GM12878 (cell line): Measurements from ENCODE around the gene P2RX2. TPM values are rescaled to one million over a fixed set of nuclear protein-coding genes. Genes with fewer than 3 reads are reported as not detected.
A peak's percentile ranks its signal among the peaks of the same experiment; 100 is the strongest.

Experiments used
- ATAC-seq: fragments of 200-7000 bp; cut with Tn5 transposase; 3 replicates; pipeline ENCODE4 v1.9.1; 2020; ENCODE audit warnings: mild to moderate bottlenecking, moderate library complexity
- BruUV-seq: library from RNA; stranded (reverse); fragments of 400-500 nt; replicated peaks from 2 replicates; lab custom pipeline; 2021; lab: Mats Ljungman, UMichigan
- CTCF ChIA-PET: fragments of 300-600 bp; sonication (Branson Sonifier 250); formaldehyde crosslinking; extraction: SDS; loops from one replicate; lab custom pipeline; 2021; ENCODE audit warnings: inconsistent platforms; lab: Yijun Ruan, JAX
- POLR2A ChIA-PET: fragments of 350-600 bp; formaldehyde crosslinking; extraction: SDS; loops from one replicate; lab custom pipeline; 2021; ENCODE audit warnings: inconsistent platforms; lab: Charles Lee
- RAD21 ChIA-PET: fragments of 300-600 bp; sonication (Branson Sonifier 250); formaldehyde crosslinking; loops from one replicate; lab custom pipeline; 2023; ENCODE audit warnings: antibody characterized with exemption; ENCODE audit not compliant: unreplicated experiment; lab: Charles Lee
- SMC1A ChIA-PET: fragments of 300-600 bp; sonication (Branson Sonifier 250); formaldehyde crosslinking; loops from one replicate; lab custom pipeline; 2023; ENCODE audit not compliant: unreplicated experiment, uncharacterized antibody; lab: Charles Lee
- DNase-seq: peaks from one replicate; pipeline ENCODE4 v3.0.0-alpha.2; 2011; ENCODE audit warnings: low read depth, low spot score
- FAIRE-seq: peaks from 3 replicates; lab custom pipeline; 2011; peaks lifted over from hg19 to GRCh38; lab: Jason Lieb, UNC
- H2AFZ ChIP-seq: 2 replicates; pipeline ENCODE4 v1.6.0; 2011; ENCODE audit warnings: low read depth, low read length, control low read depth; ENCODE audit not compliant: control insufficient read depth
- H3K27ac ChIP-seq: 2 replicates; pipeline ENCODE4 v1.5.1; 2011; ENCODE audit warnings: control low read depth; ENCODE audit not compliant: control insufficient read depth, insufficient read depth
- H3K27me3 ChIP-seq, 2 experiments: replicated peaks in 1 of 2; 2 replicates each; pipeline versions ENCODE4 v1.6.0 to v1.6.1; 2011; ENCODE audit warnings: low read length in 1 of 2; ENCODE audit not compliant: control insufficient read depth in 2 of 2, insufficient read depth in 2 of 2
- H3K36me3 ChIP-seq, 2 experiments: 2 replicates each; pipeline ENCODE4 v1.5.1; 2011; ENCODE audit warnings: low read length in 1 of 2; ENCODE audit not compliant: control insufficient read depth in 2 of 2, insufficient read depth in 2 of 2
- H3K4me1 ChIP-seq: 2 replicates; pipeline ENCODE4 v1.6.1; 2011; ENCODE audit warnings: mild to moderate bottlenecking, low read length, moderate library complexity, mixed read lengths; ENCODE audit not compliant: control insufficient read depth, insufficient read depth
- H3K4me2 ChIP-seq: 2 replicates; pipeline ENCODE4 v1.6.0; 2011; ENCODE audit warnings: control low read depth; ENCODE audit not compliant: control insufficient read depth, insufficient read depth
- H3K4me3 ChIP-seq: fragments of 200-600 bp; sonication (generic); 2 replicates; pipeline ENCODE4 v1.5.1; 2016
- H3K79me2 ChIP-seq: 2 replicates; pipeline ENCODE4 v1.6.0; 2011; ENCODE audit warnings: low read length; ENCODE audit not compliant: control insufficient read depth, insufficient read depth
- H3K9ac ChIP-seq: 2 replicates; pipeline ENCODE4 v1.8.0; 2011; ENCODE audit warnings: low read length, control low read depth, mixed read lengths; ENCODE audit not compliant: control insufficient read depth, insufficient read depth
- H3K9me3 ChIP-seq: replicated peaks from 3 replicates; pipeline ENCODE4 v1.5.1; 2011; ENCODE audit warnings: mild to moderate bottlenecking, low read length; ENCODE audit not compliant: control insufficient read depth, insufficient read depth
- H4K20me1 ChIP-seq: 2 replicates; pipeline ENCODE4 v1.6.0; 2011; ENCODE audit not compliant: control insufficient read depth, insufficient read depth
- BHLHE40 ChIP-seq, 2 experiments: fragments of 450-650 bp in 1 of 2; IDR thresholded peaks; 2 replicates each; pipeline ENCODE4 v1.6.1; 2011 to 2017; ENCODE audit warnings: low read depth in 2 of 2, borderline replicate concordance in 1 of 2, improper control_type of control experiment in 1 of 2, low read length in 1 of 2, mild to moderate bottlenecking in 1 of 2
- CEBPB ChIP-seq, 2 experiments: fragments of 150-350 bp in 1 of 2; IDR thresholded peaks; 2 replicates each; pipeline ENCODE4 v1.6.1; 2012 to 2014; ENCODE audit warnings: low read depth in 2 of 2, low read length in 2 of 2, borderline replicate concordance in 1 of 2, inconsistent platforms in 1 of 2
- CTCF ChIP-seq, 3 experiments: IDR thresholded peaks in 2 of 3; conservative IDR thresholded peaks in 1 of 3; 2 replicates each; pipeline ENCODE4 v1.5.1; 2011; ENCODE audit warnings: low read depth in 3 of 3, low read length in 3 of 3, mild to moderate bottlenecking in 3 of 3, control low read depth in 2 of 3, moderate library complexity in 2 of 3, inconsistent platforms in 1 of 3, mixed read lengths in 1 of 3; ENCODE audit not compliant: control insufficient read depth in 2 of 3, insufficient read depth in 1 of 3; ENCODE audit errors: extremely low read depth in 1 of 3
- IKZF2 ChIP-seq, 2 experiments: fragments of 450-650 bp; IDR thresholded peaks; 2 replicates each; pipeline ENCODE4 v1.6.1; 2017; ENCODE audit warnings: mild to moderate bottlenecking in 2 of 2, moderate library complexity in 2 of 2
- IRF4 ChIP-seq: IDR thresholded peaks from 2 replicates; pipeline ENCODE4 v1.6.1; 2011; ENCODE audit warnings: low read depth, low read length
- JUNB ChIP-seq: IDR thresholded peaks from 2 replicates; pipeline ENCODE4 v1.6.1; 2016; ENCODE audit warnings: antibody characterized with exemption, mild to moderate bottlenecking
- JUND ChIP-seq: IDR thresholded peaks from 2 replicates; pipeline ENCODE4 v1.6.1; 2012; ENCODE audit warnings: low read depth, mild to moderate bottlenecking, low read length, improper control_type of control experiment, moderate library complexity
- MEF2A ChIP-seq: IDR thresholded peaks from 2 replicates; pipeline ENCODE4 v1.6.1; 2011; ENCODE audit warnings: low read depth, mild to moderate bottlenecking, low read length, moderate library complexity; ENCODE audit not compliant: insufficient read depth
- RAD21 ChIP-seq: IDR thresholded peaks from 2 replicates; pipeline ENCODE4 v1.6.1; 2011; ENCODE audit warnings: mild to moderate bottlenecking, low read depth, low read length, moderate library complexity; ENCODE audit not compliant: insufficient read depth
- SMARCA5 ChIP-seq: fragments of 450-650 bp; IDR thresholded peaks from 2 replicates; pipeline ENCODE4 v1.6.1; 2017; ENCODE audit warnings: mild to moderate bottlenecking
- SMC3 ChIP-seq: IDR thresholded peaks from 2 replicates; pipeline ENCODE4 v1.6.1; 2011; ENCODE audit warnings: low read length, improper control_type of control experiment, borderline replicate concordance
- SRF ChIP-seq, 2 experiments: IDR thresholded peaks; 2 replicates each; pipeline ENCODE4 v1.6.1; 2011; ENCODE audit warnings: low read depth in 2 of 2, low read length in 2 of 2, mild to moderate bottlenecking in 1 of 2, moderate library complexity in 1 of 2
- YY1 ChIP-seq: IDR thresholded peaks from 2 replicates; pipeline ENCODE4 v1.6.1; 2011; ENCODE audit warnings: low read depth, mild to moderate bottlenecking, low read length
- ZBTB11 ChIP-seq: fragments of 450-650 bp; formaldehyde crosslinking; IDR thresholded peaks from 2 replicates; pipeline ENCODE4 v1.5.0; 2022; ENCODE audit warnings: mild to moderate bottlenecking, missing genetic modification characterization
- ZBTB33 ChIP-seq: fragments of 450-650 bp; IDR thresholded peaks from 2 replicates; pipeline ENCODE4 v1.6.1; 2017; ENCODE audit warnings: mild to moderate bottlenecking
- WGBS: methylation state at CpG from one replicate; pipeline ENCODE4 v1.1.6; 2016; ENCODE audit warnings: low lambda C conversion rate; ENCODE audit not compliant: insufficient replicate concordance, insufficient coverage; ENCODE audit errors: missing lambda C conversion rate; 5-methylcytosine and 5-hydroxymethylcytosine counted together
- in situ Hi-C: fragments of 300-500 bp; cut with MboI; formaldehyde crosslinking; loops from 9 replicates; pipeline ENCODE4 v1.14.3; 2018; ENCODE audit warnings: mixed read lengths
- intact Hi-C: fragments of 100-400 bp; cut with micrococcal nuclease; formaldehyde crosslinking; loops from one replicate; pipeline ENCODE4 v1.14.2; 2022; ENCODE audit not compliant: unreplicated experiment
- polyA plus RNA-seq, 11 experiments: library from polyadenylated mRNA; depleted of rRNA in 4 of 11; unstranded in 6 of 11; stranded (reverse) in 5 of 11; fragments of >200 nt; fragmentation: Nextera tagmentation in 4 of 11; fragmentation: Illumina TruSeq in 1 of 11; extraction: Ambion mirVana in 4 of 11; extraction: Trizol in 1 of 11; gene quantifications; 1 replicate in 1 of 11; 2 replicates in 10 of 11; pipeline versions ENCODE4 v1.2.1 to v1.2.3, GENCODE V29; 2011 to 2016; ENCODE audit warnings: inconsistent platforms in 2 of 11, missing spikeins in 2 of 11, low read depth in 1 of 11
- total RNA-seq, 4 experiments: library from RNA; depleted of rRNA in 3 of 4; stranded (reverse); fragments of >200 nt in 3 of 4; fragmentation: Illumina TruSeq in 1 of 4; extraction: Trizol in 1 of 4; gene quantifications; 2 replicates each; pipeline versions ENCODE4 v1.2.1 to v1.2.3, GENCODE V29; 2013 to 2021

The P2RX2 gene
- total and polyA plus RNA-seq, 10 of the 15 experiments (the other 5 are each of a cell fraction or from before 2014, with no cell fraction given) = not detected

DNA sequence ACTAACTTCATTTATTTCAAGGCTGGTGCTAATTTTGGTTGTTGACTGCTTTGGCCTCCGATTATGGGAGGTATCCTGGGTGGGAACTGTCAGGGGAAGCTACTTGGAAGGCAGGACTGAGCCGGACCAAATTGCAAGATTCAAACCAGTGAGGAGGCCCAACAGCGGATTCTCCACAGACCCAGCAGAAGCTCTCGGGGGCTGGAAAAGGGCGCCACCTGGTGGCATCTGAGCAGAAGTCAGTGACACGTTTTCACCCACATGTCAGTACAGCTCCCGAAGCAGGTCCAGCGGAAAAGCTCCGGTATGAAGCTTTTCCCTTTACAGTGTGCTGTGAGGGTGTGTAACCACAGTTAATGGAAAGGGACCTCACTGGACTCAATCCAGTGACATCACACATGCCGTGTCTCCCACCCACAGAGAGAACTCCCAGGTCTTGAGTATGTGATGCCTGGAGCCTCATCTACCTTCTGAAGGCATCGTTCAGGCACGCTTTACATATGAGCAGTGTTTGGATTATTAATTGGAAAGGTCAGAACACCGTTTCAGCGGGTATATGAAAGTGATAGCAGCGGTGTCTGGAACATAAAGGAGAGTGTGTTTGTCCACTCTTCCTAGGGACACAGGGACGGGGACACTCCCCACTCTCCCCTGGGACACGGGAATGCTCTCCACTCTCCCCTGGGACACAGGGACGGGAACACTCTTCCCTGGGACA, 3.6 kb upstream of the P2RX2 start:
- RAD21 ChIA-PET = interaction anchor here (1.0 to 1.3 kb wide), 4 partner anchors 14 to 461 kb away, joined by 3 to 22 read pairs (median 4); no protein-coding TSS in a partner anchor
- intact Hi-C loops = loop anchor here (1.0 kb wide), 2 partner anchors 200 to 461 kb away; no protein-coding TSS in a partner anchor
- TF ChIP-seq CTCF (IDR thresholded peaks at IDR 0.05 in 2 of 3, conservative IDR thresholded peaks at IDR 0.05 in 1 of 3; ENCODE audit: control insufficient read depth in 2 of 3, extremely low read depth in 1 of 3, insufficient read depth in 1 of 3, low read depth in 3 of 3, low read length in 3 of 3) (peak; percentile 84 to 88 (median 88)), SMC3 (peak; percentile 85), JUND (no peak), ZBTB33 (no peak), IRF4 (no peak), ZBTB11 (CRISPR knock-in tag) (no peak), MEF2A (no peak), SMARCA5 (peak; percentile 60; the same call in 1 of the 2 replicates), JUNB (no peak), IKZF2 (IDR thresholded peaks at IDR 0.05) (no peak), RAD21 (peak; percentile 82), YY1 (0 out of 2 replicates have a peak, but pooled peaks have one; percentile 18), BHLHE40 (IDR thresholded peaks at IDR 0.05; ENCODE audit: borderline replicate concordance in 1 of 2, low read depth in 2 of 2, low read length in 1 of 2) (peak in 1 of 2 experiments; percentile 44; a peak in 1 of 4 replicates), SRF (IDR thresholded peaks at IDR 0.05; ENCODE audit: low read depth in 2 of 2, low read length in 2 of 2) (no peak), CEBPB (IDR thresholded peaks at IDR 0.05; ENCODE audit: borderline replicate concordance in 1 of 2, low read depth in 2 of 2, low read length in 2 of 2) (no peak)
- TF ChIP-seq, all 136 proteins: peak for 6
- FAIRE-seq = peak; percentile 91
- peak; percentile 26 for DNase-seq
- Histone ChIP-seq H3K4me1 (no peaks in the 10 kb centered on the region), H2AFZ (0 out of 2 replicates have a peak overlapping the region, but pooled peaks have one; percentile 26), H3K36me3 (no peaks in the 10 kb centered on the region), H3K79me2 (no peaks in the 10 kb centered on the region), H3K27ac (no peak overlapping the region), H3K9me3 (peaks cover 12% of the 10 kb centered on the region), H3K27me3 (peaks cover 0 to under 1% of the 10 kb centered on the region in 2 experiments; a peak in 1 of 4 replicates), H3K4me3 (no peak overlapping the region), H3K4me2 (no peak overlapping the region), H4K20me1 (no peaks in the 10 kb centered on the region), H3K9ac (no peak overlapping the region)
- peak; percentile 97 for ATAC-seq
- in situ Hi-C loops = loop anchor here (5.0 kb wide), 1 partner anchor 198 kb away; no protein-coding TSS in a partner anchor
- no TSS peak for BruUV-seq
- CTCF ChIA-PET = interaction anchor here (0.6 to 3.5 kb wide), 19 partner anchors 9 to 715 kb away, joined by 3 to 37 read pairs (median 4); no protein-coding TSS in a partner anchor
- WGBS = 27% methylated on average over 18 of the region's 18 CpGs
- SMC1A ChIA-PET = interaction anchor here (0.6 to 1.6 kb wide), 4 partner anchors 15 to 461 kb away, joined by 3 to 4 read pairs (median 4); no protein-coding TSS in a partner anchor
- POLR2A ChIA-PET = no interaction called here
